AG04450 (cell line): ENCODE data around the gene TARP.

Experiments used
- CTCF ChIA-PET: fragments of 300-600, 350-600 bp; formaldehyde crosslinking; extraction: SDS; loops from one replicate; lab custom pipeline; 2022; ENCODE audit warnings: antibody characterized with exemption, inconsistent platforms; lab: Charles Lee
- POLR2A ChIA-PET: fragments of 350-600 bp; formaldehyde crosslinking; extraction: SDS; loops from one replicate; lab custom pipeline; 2021; ENCODE audit warnings: antibody characterized with exemption, inconsistent platforms; lab: Yijun Ruan, JAX
- DNase-seq: peaks from one replicate; pipeline ENCODE4 v3.0.0-alpha.2; 2011; ENCODE audit warnings: low read depth, low spot score
- H3K27ac ChIP-seq: one replicate; pipeline ENCODE4 v1.5.1; 2012; ENCODE audit warnings: low read depth, low read length, control low read depth
- H3K27me3 ChIP-seq: one replicate; pipeline ENCODE4 v1.6.0; 2012; ENCODE audit warnings: low read length; ENCODE audit not compliant: control insufficient read depth, insufficient read depth
- H3K4me3 ChIP-seq: 2 replicates; pipeline ENCODE4 v1.5.1; 2011; ENCODE audit warnings: mild to moderate bottlenecking, low read depth, low read length, control low read depth
- H3K9me3 ChIP-seq: 2 replicates; pipeline ENCODE4 v1.5.1; 2012; ENCODE audit warnings: low read length; ENCODE audit not compliant: control insufficient read depth, insufficient read depth
- TF ChIP-seq, protein P1 (sequence below): IDR thresholded peaks from 2 replicates; pipeline ENCODE4 v1.5.1; 2011; ENCODE audit warnings: low read depth, low read length, control low read depth, inconsistent platforms

Gene TARP

DNA sequence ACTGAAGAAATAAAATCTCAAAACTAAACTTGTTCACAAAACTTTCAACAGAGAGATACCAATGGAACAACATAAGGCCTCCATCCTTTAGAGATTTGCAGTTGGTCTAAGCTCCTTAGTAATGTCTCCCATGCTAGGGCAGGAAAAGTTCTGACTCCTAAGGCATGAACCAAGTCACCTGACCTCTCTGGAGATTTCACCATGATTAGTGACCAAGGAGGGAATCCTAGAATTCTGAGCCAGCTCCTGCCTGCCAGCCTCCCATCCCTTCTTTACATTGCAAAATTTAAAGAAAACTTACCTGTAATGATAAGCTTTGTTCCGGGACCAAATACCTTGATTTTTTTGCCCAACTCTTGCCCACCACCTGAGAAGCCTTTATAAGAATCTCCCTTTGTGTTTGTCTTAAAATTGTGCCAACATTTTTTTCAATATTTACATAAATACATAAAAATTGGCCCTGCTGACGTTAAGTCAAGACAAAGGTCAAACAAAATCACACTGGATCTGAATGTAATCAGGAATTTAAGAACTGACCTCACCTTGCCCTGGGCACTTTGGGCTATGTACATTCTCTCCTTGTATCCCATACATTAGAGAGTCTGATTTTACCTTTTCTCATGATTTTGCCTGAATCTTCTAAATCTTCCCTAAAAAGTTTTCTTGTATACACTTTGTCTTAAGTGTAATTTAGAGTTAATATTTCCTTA is at the start of gene TARP:
Gene TARP, minus strand, starts transcription at position 351 of the 710 bp plus-strand sequence.
- ChIA-PET POLR2A (no interaction called here), CTCF (interaction anchor here (1.3 to 1.5 kb wide), 2 partner anchors 46 to 62 kb away, joined by 3 to 4 read pairs; no protein-coding TSS in a partner anchor)
- no peak for DNase-seq
- TF ChIP-seq, protein P1, sequence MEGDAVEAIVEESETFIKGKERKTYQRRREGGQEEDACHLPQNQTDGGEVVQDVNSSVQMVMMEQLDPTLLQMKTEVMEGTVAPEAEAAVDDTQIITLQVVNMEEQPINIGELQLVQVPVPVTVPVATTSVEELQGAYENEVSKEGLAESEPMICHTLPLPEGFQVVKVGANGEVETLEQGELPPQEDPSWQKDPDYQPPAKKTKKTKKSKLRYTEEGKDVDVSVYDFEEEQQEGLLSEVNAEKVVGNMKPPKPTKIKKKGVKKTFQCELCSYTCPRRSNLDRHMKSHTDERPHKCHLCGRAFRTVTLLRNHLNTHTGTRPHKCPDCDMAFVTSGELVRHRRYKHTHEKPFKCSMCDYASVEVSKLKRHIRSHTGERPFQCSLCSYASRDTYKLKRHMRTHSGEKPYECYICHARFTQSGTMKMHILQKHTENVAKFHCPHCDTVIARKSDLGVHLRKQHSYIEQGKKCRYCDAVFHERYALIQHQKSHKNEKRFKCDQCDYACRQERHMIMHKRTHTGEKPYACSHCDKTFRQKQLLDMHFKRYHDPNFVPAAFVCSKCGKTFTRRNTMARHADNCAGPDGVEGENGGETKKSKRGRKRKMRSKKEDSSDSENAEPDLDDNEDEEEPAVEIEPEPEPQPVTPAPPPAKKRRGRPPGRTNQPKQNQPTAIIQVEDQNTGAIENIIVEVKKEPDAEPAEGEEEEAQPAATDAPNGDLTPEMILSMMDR = no peak
- Histone ChIP-seq H3K4me3 (no peak within 1 kb of the TSS), H3K27ac (no peak within 1 kb of the TSS), H3K27me3 (no peaks in the 10 kb centered on the region), H3K9me3 (no peaks in the 10 kb centered on the region)

DNA sequence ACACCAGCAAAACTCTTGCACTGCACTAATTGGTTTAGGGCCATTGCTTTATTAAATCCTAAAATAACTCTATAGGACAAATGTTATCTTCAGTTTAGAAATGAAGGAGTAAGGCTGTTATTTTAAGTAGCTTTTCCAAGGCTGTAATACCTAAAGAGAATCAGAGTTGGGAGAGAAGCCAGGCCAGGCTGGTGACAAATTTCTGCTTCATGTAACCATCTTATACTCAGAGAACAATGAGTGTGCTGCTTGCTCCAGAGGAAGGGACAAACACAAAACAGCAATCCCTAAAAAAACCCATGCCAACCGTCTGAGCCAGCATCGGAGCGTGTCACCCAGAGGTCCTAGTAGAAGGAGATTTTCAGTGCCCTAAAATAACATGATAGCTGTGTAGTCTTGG is 49.7 kb upstream of the TARP start:
- TF ChIP-seq, protein P1 = no peak
- DNase-seq = no peak
- Histone ChIP-seq H3K9me3 (no peaks in the 10 kb centered on the region), H3K27me3 (peaks cover 2% of the 10 kb centered on the region), H3K4me3 (no peak overlapping the region), H3K27ac (no peak overlapping the region)
- ChIA-PET POLR2A (no interaction called here), CTCF (interaction anchor here (0.9 to 10.5 kb wide), 4 partner anchors 12 to 107 kb away, joined by 6 to 114 read pairs (median 6); no protein-coding TSS in a partner anchor)

DNA sequence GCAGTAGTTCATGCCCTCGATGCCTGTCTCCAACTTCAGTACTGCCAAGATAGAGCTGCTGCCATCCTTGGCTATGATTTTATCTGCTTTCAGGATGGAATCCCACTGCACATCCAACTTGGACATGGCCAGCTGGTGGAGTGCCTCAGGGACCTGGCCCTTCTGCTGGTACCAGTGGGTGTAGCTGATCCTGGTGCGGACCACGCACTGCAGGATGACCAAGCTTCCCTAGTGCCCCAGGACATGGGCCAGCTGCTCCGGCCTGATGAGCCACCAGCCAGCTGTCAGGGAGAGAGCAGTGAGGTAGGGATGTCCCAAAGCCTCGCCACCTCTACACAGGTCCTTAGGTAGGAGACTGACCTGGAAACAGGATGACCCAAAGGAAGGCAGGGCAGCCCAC is 49.0 kb upstream of the TARP start:
- Histone ChIP-seq H3K4me3 (no peak overlapping the region), H3K27me3 (peaks cover 2% of the 10 kb centered on the region), H3K27ac (no peak overlapping the region), H3K9me3 (no peaks in the 10 kb centered on the region)
- TF ChIP-seq, protein P1 = no peak
- no peak for DNase-seq
- CTCF ChIA-PET = interaction anchor here (1.3 to 10.5 kb wide), 4 partner anchors 12 to 107 kb away, joined by 4 to 114 read pairs (median 12); no protein-coding TSS in a partner anchor
- POLR2A ChIA-PET = interaction anchor here (1.4 kb wide), 1 partner anchor 13 kb away, joined by 3 read pairs; no protein-coding TSS in a partner anchor

DNA sequence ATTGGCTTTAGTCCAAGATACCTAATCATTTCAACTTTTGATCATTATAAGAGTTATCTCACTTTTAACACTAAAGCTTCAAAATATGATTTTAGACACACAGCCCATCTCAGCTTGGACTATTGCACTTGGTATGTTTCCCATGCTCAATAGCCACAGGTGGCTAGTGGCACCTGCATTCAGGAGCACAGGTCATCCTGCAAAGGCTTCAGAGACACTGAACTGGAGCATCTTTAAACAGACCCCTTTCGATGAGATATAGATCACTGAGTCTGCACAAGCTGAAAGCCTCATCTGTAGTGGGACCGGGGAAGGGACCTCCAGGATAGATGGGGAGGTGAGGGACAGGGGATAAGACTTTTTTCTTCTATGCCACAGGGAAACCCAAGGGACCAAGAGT is 48.5 kb upstream of the TARP start:
- CTCF ChIA-PET = interaction anchor here (1.0 to 10.5 kb wide), 4 partner anchors 13 to 106 kb away, joined by 3 to 114 read pairs (median 11); no protein-coding TSS in a partner anchor
- Histone ChIP-seq H3K9me3 (no peaks in the 10 kb centered on the region), H3K27ac (no peak overlapping the region), H3K27me3 (peaks cover 2% of the 10 kb centered on the region), H3K4me3 (no peak overlapping the region)
- DNase-seq = no peak
- TF ChIP-seq, protein P1 = no peak
- POLR2A ChIA-PET = interaction anchor here (1.4 kb wide), 1 partner anchor 13 kb away, joined by 3 read pairs; no protein-coding TSS in a partner anchor

DNA sequence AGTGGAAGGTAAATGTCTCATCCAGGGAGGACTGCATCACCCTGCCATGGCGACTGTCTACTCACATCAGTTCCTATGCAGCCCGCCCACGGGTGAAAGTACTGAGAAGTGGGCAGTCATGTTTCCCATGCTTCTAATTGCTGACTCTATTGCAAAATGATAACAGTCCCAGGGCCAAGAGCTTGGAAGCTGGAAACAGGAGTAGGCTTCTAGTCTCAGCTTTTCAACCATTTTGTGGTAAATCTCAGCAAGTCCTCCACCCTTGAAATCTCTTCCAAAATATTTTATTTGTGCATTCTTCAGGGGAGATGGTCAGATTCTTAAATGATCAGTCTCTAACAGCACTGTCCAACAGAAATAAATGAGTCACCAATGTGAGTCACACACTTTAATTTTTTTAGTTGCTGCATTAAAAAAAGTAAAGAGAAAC is 48.1 kb upstream of the TARP start:
- no peak overlapping the region for H3K4me3 ChIP-seq
- TF ChIP-seq, protein P1 = no peak
- no peak overlapping the region for H3K27ac ChIP-seq
- DNase-seq = peak; percentile 36
- CTCF ChIA-PET = interaction anchor here (1.0 to 10.5 kb wide), 5 partner anchors 13 to 106 kb away, joined by 3 to 114 read pairs (median 4); no protein-coding TSS in a partner anchor
- POLR2A ChIA-PET = interaction anchor here (1.4 kb wide), 1 partner anchor 14 kb away, joined by 3 read pairs; no protein-coding TSS in a partner anchor
- no peaks in the 10 kb centered on the region for H3K9me3 ChIP-seq
- H3K27me3 ChIP-seq = peaks cover 2% of the 10 kb centered on the region
